Central memory CD8-positive, alpha-beta T cell (primary cell): Measurements from ENCODE around the gene RSRC1.
"Not testable (repeated sequence)": the region's sequence is repeated elsewhere in the genome, so short reads cannot be mapped to it uniquely, and the experiment has no call there.

ENCODE experiments used
- ATAC-seq: fragments of 150-1000 bp; cut with Tn5 transposase; replicated peaks from 2 replicates; pipeline ENCODE4 v1.10.0; 2022; ENCODE audit warnings: mild to moderate bottlenecking, moderate FRiP score, moderate number of reproducible peaks; ENCODE audit not compliant: poor library complexity, severe bottlenecking; ENCODE audit errors: extremely low read depth
- DNase-seq, 2 donors: peaks; one replicate each; pipeline ENCODE4 v3.0.0; 2021; ENCODE audit warnings: low spot score in 2 of 2
- H3K27ac Mint-ChIP-seq: one replicate; pipeline ENCODE4 v1.8.0; 2022; ENCODE audit warnings: low read depth, mild to moderate bottlenecking, moderate library complexity, mixed read lengths
- H3K27me3 Mint-ChIP-seq: one replicate; pipeline ENCODE4 v1.8.0; 2022; ENCODE audit warnings: mixed read lengths
- H3K36me3 Mint-ChIP-seq: one replicate; pipeline ENCODE4 v1.8.0; 2022; ENCODE audit warnings: mild to moderate bottlenecking, moderate library complexity, mixed read lengths; ENCODE audit not compliant: insufficient read depth
- H3K4me1 Mint-ChIP-seq: one replicate; pipeline ENCODE4 v1.8.0; 2022; ENCODE audit warnings: mixed read lengths
- H3K4me3 Mint-ChIP-seq: one replicate; pipeline ENCODE4 v1.8.0; 2022; ENCODE audit warnings: mild to moderate bottlenecking, moderate library complexity, mixed read lengths
- H3K9me3 Mint-ChIP-seq: one replicate; pipeline ENCODE4 v1.8.0; 2022; ENCODE audit warnings: mixed read lengths

Gene RSRC1

DNA sequence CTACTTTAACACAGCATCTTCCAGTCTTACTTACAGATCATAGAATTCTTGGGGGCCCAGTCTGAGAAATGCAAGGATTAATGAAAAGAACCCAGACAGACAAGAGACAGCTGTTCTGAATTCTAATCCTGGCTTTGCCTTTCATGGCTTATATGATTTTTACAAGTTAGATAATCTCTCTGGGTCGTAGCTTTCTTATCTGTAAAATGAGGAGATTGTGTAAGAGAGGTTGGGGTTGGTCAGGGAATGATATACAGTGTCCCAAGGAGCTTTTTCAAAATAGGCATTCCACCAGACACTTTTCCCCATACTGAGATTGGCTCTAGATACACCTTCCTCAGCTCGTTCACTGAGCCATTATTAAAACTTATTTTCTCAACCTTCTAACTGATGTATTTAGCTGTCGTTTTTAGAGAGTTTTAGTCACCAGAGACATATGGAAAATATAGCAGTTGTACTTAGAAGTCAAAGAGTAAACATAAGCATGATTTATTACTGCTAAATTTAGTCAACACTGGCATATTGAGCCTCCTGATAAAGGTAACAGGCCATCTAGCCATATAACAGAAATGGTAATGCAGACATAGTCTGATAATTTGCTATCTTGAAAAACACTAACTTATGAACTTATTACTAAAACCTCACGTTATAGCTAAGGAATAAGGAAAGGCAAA, 298.1 kb downstream of the RSRC1 start:
- DNase-seq, result no peak
- no peaks in the 10 kb centered on the region for H3K9me3 Mint-ChIP-seq
- no peaks in the 10 kb centered on the region for H3K27me3 Mint-ChIP-seq
- H3K4me3 Mint-ChIP-seq, result no peak overlapping the region
- no peaks in the 10 kb centered on the region for H3K36me3 Mint-ChIP-seq
- no peak overlapping the region for H3K27ac Mint-ChIP-seq
- ATAC-seq, result no peak
- H3K4me1 Mint-ChIP-seq, result no peaks in the 10 kb centered on the region

DNA sequence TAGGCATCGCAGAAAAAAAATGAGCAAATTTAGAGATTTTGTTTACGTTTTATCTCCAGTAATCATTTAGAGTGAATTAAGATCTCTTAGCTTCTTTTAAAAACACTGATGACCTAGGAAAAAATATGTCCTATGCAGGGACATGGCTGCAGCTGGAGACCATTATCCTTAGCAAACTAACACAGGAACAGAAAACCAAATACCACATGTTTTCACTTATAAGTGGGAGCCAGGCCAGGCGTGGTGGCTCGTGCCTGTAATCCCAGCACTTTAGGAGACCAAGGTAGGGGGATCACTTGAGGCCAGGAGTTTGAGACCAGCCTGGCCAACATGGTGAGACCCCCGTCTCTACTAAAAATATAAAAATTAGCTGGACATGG, 298.6 kb downstream of the RSRC1 start:
- H3K27me3 Mint-ChIP-seq, H3K27ac Mint-ChIP-seq, H3K4me1 Mint-ChIP-seq, ATAC-seq, H3K4me3 Mint-ChIP-seq, H3K36me3 Mint-ChIP-seq, DNase-seq, H3K9me3 Mint-ChIP-seq: not testable (repeated sequence)

DNA sequence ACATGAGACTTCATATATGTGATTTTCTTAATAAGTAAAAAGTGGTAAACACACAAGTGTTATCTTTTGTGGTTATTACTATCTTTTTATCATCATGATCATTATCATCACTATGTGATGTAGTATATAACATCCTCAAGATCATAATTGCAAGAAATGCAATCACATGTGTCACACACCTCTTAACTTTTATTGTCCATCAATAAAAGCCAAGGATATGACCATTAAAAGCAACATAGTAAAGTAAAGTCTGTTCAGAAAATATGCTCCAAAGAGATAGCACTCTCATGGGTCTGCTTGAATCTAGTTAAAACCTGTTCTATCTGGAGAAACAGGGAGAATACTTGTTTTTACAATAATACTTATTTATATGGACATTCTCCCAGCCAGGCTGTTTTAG, 308.1 kb downstream of the RSRC1 start:
- DNase-seq (no peak), ATAC-seq (no peak)
- Mint-ChIP-seq H3K9me3 (no peaks in the 10 kb centered on the region), H3K4me3 (no peak overlapping the region), H3K36me3 (no peaks in the 10 kb centered on the region), H3K4me1 (peaks cover 5% of the 10 kb centered on the region), H3K27me3 (no peaks in the 10 kb centered on the region), H3K27ac (no peak overlapping the region)

DNA sequence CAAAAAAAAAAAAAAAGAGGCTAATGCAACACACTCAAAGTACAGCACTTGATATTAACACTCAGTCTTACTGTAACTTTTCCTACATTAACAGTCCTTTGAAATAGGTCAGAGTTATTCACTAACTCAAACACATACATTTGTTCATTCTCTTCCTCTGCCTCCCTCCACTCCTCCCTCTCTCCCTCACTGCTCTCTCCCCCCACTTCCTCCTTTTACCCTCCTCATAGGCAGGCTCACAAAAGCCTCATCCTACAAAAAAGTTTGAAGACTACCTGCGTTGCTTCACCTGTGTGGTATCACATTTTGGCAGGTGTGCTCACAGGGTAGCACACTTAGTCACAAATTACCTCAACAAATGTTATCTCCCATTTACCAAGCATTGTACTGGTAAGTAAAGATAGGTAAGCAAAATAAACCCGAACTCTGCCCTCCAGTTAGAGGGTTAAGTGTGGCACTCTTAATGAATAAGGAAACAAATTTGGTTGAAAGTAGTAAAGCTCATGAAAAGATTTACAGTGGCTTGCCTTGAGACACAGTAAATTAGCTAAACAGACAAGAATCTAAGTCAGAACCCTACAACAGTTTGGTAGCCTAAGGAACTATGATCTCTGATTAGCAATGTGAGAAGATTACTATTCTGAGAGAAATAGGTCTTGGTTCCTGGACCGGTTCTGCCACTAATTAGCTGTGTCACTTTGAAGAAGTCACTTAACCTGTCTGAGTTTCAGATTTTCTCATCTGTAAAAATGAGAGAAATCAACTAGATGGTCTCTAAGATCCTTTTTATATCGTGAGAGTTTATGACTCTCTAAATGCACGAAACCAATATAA, 310.1 kb downstream of the RSRC1 start:
- no peaks in the 10 kb centered on the region for H3K9me3 Mint-ChIP-seq
- no peak overlapping the region for H3K27ac Mint-ChIP-seq
- H3K4me3 Mint-ChIP-seq, result no peak overlapping the region
- H3K4me1 Mint-ChIP-seq, result peaks cover 5% of the 10 kb centered on the region
- DNase-seq (no peak), ATAC-seq (no peak)
- H3K27me3 Mint-ChIP-seq, result no peaks in the 10 kb centered on the region
- H3K36me3 Mint-ChIP-seq, result no peaks in the 10 kb centered on the region

DNA sequence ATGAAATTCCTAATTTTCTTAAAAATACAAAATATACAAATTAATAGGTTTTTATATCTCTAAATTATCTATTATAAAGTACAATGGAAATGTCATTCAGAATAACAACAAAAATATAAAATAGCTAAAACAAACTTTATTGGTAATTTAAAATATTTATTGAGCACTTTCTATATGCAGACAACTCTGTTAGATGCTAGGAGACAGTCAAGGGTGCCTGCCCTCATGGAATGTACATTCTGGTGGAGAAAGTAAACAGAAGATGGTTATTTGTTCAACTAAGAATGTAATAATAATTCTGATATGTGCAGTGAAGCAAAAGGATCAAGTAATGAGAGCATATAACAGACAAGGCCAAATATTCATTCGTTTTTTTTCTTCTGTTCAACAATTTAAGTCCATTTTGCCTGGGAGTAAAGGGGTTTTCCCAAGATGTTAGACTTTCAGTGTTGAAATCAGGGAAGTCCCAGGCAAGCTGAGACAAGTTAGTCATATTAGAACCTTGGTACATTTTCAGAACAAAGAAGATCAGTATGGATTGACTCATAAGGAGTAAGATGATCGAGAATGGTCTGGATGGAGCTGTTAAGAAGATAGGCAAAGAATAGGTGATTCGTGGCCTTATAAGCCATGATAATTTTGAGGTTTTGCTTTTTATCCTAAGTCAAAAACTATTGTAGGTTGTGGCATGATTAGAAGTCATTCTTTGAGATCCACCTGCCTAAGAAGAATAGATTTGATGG, 310.9 kb downstream of the RSRC1 start:
- Mint-ChIP-seq H3K27me3 (no peaks in the 10 kb centered on the region), H3K4me1 (peaks cover 5% of the 10 kb centered on the region), H3K9me3 (no peaks in the 10 kb centered on the region), H3K4me3 (no peak overlapping the region), H3K27ac (no peak overlapping the region), H3K36me3 (no peaks in the 10 kb centered on the region)
- ATAC-seq, result no peak
- DNase-seq, result no peak

DNA sequence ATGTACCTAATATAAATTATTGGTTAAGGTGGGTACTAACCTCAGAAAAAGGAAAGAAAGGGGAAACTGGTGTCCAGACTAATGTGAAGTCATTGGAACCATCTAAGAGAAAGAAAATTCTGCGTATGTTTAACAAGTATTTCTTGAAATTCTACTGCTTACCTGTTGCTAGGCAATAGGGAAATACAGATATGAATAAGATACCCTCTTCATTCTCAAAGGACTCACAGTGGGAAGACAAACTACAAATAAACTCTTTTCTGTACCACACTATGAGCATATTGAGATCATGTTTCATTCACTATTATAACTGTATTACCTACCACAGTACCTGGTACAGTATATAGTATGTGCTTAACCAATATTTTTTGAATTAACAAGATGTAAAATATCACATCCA, 320.6 kb downstream of the RSRC1 start:
- H3K9me3 Mint-ChIP-seq, result no peaks in the 10 kb centered on the region
- H3K27ac Mint-ChIP-seq, result no peak overlapping the region
- ATAC-seq (no peak), DNase-seq (no peak)
- H3K4me1 Mint-ChIP-seq, result no peaks in the 10 kb centered on the region
- H3K36me3 Mint-ChIP-seq, result no peaks in the 10 kb centered on the region
- no peak overlapping the region for H3K4me3 Mint-ChIP-seq
- no peaks in the 10 kb centered on the region for H3K27me3 Mint-ChIP-seq

DNA sequence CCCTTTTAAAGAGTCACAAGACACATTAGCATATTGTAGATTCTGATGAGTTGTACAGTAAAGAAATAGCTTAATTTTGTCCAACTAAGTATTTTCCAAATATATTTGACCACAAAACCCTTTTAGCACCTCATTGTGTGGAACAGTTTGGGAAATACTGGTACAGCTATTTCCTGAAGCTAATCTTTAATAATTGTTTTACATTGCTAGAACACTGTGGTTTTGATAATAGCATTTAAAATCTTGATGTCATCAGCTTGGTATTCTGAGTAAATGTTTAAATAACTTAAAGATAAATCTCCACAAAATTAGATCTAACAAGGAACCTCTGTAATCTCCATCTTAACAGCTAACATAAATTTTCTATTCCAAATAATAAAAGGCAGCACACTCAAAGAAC, 321.1 kb downstream of the RSRC1 start:
- DNase-seq (no peak), ATAC-seq (no peak)
- Mint-ChIP-seq H3K36me3 (no peaks in the 10 kb centered on the region), H3K4me3 (no peak overlapping the region), H3K4me1 (no peaks in the 10 kb centered on the region), H3K9me3 (no peaks in the 10 kb centered on the region), H3K27me3 (no peaks in the 10 kb centered on the region), H3K27ac (no peak overlapping the region)

DNA sequence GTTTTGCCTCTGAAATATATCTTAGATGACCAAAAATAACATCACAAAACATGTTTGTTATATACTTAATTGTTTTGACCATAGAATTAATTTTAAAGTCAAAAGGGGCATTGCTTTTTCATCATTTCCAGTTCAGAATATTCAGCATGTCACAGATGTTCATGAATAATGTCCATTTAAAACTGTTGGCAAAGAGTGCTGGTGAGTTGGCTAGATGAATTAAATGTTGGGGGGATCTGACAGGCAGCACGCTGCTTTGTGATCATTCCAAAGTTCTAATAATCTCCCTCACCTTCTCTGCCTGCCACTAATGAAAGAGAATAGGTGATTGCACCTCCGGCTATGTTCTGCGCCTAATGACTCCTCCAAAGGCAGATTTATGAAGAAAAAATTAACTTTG, 321.9 kb downstream of the RSRC1 start:
- H3K4me3 Mint-ChIP-seq, result no peak overlapping the region
- ATAC-seq (no peak), DNase-seq (no peak)
- no peaks in the 10 kb centered on the region for H3K36me3 Mint-ChIP-seq
- no peak overlapping the region for H3K27ac Mint-ChIP-seq
- H3K9me3 Mint-ChIP-seq, result no peaks in the 10 kb centered on the region
- no peaks in the 10 kb centered on the region for H3K4me1 Mint-ChIP-seq
- no peaks in the 10 kb centered on the region for H3K27me3 Mint-ChIP-seq

DNA sequence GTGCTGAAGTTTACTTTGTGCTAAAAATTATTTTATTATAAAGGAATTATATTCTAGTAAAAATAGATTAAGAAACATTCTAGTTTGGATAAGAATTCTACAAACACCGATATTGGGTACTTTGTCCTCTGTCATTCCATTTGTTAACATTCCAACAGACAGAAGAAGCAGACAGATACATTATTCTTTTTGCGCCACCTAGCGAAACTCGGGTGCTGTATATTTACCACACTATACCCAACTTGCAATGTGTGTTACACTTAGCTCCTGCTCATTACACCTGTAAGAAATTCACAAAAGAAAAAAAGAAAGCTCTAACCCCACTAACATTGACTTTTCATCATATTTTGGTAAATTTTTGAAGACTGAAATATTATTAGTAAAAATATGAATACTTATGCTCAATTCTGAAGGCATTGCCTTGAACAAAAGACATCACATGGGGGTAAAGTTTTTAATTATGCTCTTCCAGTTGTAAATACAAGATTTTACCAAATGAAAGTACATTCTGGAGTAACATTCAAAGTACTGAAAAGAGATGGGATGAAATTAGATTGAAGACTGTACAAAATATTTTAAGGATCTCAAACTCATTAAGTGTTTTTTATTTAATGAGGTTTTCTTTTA, 324.6 kb downstream of the RSRC1 start:
- no peak overlapping the region for H3K27ac Mint-ChIP-seq
- no peak for ATAC-seq
- no peaks in the 10 kb centered on the region for H3K36me3 Mint-ChIP-seq
- no peaks in the 10 kb centered on the region for H3K9me3 Mint-ChIP-seq
- no peak for DNase-seq
- H3K27me3 Mint-ChIP-seq, result no peaks in the 10 kb centered on the region
- no peak overlapping the region for H3K4me3 Mint-ChIP-seq
- H3K4me1 Mint-ChIP-seq, result no peaks in the 10 kb centered on the region

DNA sequence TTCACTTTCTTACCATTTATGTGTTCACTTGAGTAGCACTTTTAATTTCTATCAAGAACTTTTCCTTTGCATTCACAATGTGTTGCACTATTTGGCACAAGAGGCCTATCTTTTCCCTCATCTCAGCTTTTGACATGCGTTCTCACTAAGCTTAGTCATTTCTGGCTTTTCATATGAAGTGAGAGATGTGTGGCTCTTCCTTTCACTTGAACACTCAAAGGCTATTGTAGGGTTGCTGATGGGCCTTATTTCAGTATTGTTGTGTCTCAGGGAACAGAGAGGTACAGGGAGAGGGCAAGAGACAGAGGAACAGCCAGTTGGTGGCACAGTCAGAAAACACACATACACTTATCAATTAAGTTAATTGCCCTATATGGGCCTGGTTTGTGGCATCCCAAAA, 333.7 kb downstream of the RSRC1 start:
- Mint-ChIP-seq H3K9me3 (no peaks in the 10 kb centered on the region), H3K27me3 (no peaks in the 10 kb centered on the region), H3K4me1 (no peaks in the 10 kb centered on the region), H3K4me3 (no peak overlapping the region), H3K27ac (no peak overlapping the region), H3K36me3 (no peaks in the 10 kb centered on the region)
- DNase-seq (no peak), ATAC-seq (no peak)

DNA sequence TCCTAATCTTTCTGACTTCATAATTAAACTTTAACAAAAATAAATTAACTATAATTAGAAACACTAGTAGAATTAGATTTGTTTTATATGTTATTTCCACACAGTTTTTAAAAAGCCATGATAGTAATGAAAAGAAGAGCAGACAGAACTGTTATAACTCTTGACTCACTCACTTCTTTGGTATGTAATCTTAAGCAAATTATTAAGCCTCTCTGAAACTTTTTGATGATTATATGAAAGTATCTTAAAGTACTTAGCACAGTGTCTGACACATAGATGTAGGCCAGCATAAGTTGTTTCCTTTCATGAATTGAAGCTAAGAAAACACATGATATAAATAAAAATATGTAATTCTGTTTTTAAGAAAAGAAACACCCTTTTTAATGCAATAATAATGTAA, 337.5 kb downstream of the RSRC1 start:
- Mint-ChIP-seq H3K27me3 (no peaks in the 10 kb centered on the region), H3K36me3 (no peaks in the 10 kb centered on the region), H3K9me3 (no peaks in the 10 kb centered on the region), H3K4me3 (no peak overlapping the region), H3K27ac (no peak overlapping the region), H3K4me1 (no peaks in the 10 kb centered on the region)
- DNase-seq, result no peak
- ATAC-seq, result no peak

DNA sequence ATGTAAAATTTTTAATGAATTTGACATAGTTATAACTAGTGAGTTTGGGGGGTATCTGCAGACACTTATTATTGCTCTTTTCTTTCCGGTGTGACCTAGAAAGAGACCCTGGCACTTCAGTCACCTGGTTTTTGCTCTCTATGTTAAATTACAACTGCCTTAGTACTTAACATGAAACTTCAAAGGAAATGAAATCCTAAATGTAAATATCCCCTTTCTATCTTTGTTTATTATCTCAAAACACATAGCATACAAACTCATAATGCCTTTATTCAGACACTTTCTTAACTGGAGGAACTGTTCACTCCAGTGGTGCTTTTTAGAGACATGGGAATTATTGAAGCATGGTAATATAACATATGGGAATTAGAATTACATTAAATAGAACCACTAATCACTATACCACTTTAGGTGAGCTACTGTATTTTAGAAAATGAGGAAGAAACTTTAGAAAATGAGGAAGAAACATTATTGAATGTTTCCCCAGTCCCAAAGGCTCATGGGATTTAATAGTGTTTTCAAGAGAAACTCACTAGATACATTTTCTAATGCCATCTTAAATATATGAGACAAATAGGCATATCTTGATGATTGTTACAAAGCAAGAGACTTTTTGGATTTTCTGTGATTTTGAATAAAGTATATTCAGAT, 341.6 kb downstream of the RSRC1 start:
- no peaks in the 10 kb centered on the region for H3K4me1 Mint-ChIP-seq
- no peak overlapping the region for H3K27ac Mint-ChIP-seq
- no peaks in the 10 kb centered on the region for H3K9me3 Mint-ChIP-seq
- H3K27me3 Mint-ChIP-seq, result no peaks in the 10 kb centered on the region
- H3K36me3 Mint-ChIP-seq, result no peaks in the 10 kb centered on the region
- H3K4me3 Mint-ChIP-seq, result no peak overlapping the region
- ATAC-seq (no peak), DNase-seq (no peak)
